ENCODE data around the gene DFFA.

DNA sequence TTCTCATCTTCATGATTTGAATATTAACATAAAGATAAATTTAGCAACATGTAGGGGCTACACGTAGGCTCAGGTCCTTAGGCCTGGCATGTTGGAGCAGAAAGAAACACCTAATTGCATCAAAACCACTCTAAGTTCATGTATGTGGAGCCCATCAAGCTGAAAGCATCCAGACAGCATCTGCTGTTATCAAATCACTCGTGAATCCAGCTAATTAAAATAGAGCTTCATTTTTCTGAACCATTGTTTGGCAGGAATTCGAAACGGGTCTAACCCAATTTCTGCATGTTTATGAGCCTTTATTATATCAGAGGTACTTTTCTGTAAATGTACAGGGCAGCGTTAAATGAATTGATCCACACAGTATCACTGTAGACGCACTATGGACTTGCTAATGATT, 48.2 kb upstream of the DFFA start:
- TF ChIP-seq POLR2AphosphoS5 (IDR thresholded peaks at IDR 0.05), result no peak
- TF ChIP-seq, protein P1, sequence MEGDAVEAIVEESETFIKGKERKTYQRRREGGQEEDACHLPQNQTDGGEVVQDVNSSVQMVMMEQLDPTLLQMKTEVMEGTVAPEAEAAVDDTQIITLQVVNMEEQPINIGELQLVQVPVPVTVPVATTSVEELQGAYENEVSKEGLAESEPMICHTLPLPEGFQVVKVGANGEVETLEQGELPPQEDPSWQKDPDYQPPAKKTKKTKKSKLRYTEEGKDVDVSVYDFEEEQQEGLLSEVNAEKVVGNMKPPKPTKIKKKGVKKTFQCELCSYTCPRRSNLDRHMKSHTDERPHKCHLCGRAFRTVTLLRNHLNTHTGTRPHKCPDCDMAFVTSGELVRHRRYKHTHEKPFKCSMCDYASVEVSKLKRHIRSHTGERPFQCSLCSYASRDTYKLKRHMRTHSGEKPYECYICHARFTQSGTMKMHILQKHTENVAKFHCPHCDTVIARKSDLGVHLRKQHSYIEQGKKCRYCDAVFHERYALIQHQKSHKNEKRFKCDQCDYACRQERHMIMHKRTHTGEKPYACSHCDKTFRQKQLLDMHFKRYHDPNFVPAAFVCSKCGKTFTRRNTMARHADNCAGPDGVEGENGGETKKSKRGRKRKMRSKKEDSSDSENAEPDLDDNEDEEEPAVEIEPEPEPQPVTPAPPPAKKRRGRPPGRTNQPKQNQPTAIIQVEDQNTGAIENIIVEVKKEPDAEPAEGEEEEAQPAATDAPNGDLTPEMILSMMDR (IDR thresholded peaks at IDR 0.05), result no peak
- TF ChIP-seq POLR2A (IDR thresholded peaks at IDR 0.05), result no peak

All from breast epithelium (tissue), 3 donors.